NCI-H1417 (cell line): ENCODE measurements around the gene CCR7.

ENCODE experiments used
- DNase-seq, 3 experiments: peaks; one replicate each; lab custom pipeline; 2025; lab: John Stamatoyannopoulos, UW

Gene CCR7

GRCh38 chr17:40561871-40562611 lies 3.2 kb downstream of the CCR7 start:
- DNase-seq: no peak

- no peak for DNase-seq
Measured at GRCh38 chr17:40561294-40561870, 3.9 kb downstream of the CCR7 start.

- DNase-seq: no peak
Measured at GRCh38 chr17:40560592-40561293, 4.5 kb downstream of the CCR7 start.

GRCh38 chr17:40559954-40560591 lies 5.2 kb downstream of the CCR7 start:
- peak; percentile 82 to 94 (median 91) for DNase-seq

DNA sequence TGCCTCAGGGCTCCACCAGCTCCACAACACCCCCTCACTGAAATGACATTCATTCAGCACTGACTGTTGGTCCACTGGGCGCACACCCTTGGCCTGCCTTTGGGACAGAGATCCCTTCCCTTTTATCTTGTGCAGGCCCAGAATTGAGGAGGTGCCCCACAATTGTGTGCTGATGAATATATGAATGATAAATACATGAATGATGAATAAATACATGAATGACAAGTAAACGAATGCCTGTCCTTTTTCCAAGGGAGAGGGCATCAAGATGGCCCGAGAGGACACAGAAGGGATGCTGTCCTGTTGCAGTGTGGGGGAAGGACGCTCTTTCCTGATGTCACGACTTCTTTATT lies 5.7 kb downstream of the CCR7 start:
- DNase-seq: no peak

DNA sequence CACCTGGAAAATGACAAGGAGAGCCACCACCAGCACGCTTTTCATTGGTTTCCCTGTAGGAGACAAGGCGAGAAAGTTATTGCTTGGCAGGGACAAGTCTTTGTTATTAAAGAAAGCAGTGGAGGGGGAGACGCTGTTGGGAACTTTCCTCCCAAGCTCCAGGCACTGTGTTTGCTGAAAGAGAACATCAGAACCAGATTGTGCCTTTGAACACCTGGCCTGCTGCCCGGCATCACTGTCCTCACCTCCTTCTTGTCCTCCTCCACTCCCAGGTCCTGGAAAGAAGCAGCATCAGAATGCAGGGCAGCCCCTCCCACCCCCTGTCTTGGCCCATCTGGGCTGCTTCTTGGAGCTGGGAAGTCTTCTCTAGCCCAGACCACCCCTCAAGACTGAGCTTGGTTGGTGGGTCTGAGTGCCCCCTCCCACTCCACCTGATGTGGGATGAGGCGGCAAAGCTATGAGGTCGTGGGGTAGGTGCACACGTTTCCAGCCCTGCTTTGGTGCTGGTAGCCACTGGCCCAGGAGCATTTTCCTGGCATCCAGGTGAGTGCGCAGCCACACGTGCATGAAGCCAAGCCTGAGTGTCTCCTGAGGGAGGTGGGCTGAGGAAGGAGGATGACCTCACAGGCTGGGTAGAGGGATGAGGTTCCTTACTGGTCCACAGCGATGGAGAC lies 6.2 kb downstream of the CCR7 start:
- DNase-seq: no peak

GRCh38 chr17:40558300-40558889 lies 6.9 kb downstream of the CCR7 start:
- DNase-seq: no peak

DNA sequence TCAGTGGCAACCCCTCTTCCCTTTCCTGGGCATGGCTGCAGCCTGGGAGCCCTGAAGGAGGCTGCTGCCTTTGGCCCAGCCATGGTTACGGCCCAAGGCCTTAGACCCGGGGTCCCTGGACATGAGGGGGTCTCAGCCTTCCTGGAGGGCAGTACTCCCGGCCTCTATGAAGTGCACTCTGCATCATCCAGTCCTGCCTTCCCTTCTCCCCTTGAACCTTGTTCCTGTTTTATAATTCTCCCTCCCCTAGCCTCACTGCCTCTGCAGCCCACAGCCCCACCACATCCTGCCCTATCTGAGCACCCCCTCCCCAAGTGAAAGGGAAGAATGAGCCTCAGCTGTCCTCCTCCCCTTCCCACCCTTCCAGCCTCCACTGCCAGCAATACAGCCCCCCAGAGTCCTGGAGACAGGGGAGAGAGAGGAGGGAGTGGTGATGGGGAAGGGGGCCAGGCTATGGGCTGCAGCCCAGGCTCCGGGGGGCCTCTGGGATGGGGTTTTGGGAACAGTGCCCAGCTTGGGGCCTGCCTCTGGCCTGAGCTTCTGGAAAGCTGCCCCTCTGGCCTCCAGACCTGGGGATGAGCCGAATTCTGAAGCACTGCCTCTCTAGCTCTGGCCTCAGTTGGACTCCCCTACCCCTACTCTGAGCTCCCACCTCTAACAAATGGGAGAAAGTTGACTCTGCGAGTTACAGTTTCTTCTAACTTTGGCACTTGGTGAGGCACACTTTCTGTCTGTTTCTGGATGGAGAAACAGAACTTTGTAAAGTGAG lies 7.6 kb downstream of the CCR7 start:
- DNase-seq: no peak

DNA sequence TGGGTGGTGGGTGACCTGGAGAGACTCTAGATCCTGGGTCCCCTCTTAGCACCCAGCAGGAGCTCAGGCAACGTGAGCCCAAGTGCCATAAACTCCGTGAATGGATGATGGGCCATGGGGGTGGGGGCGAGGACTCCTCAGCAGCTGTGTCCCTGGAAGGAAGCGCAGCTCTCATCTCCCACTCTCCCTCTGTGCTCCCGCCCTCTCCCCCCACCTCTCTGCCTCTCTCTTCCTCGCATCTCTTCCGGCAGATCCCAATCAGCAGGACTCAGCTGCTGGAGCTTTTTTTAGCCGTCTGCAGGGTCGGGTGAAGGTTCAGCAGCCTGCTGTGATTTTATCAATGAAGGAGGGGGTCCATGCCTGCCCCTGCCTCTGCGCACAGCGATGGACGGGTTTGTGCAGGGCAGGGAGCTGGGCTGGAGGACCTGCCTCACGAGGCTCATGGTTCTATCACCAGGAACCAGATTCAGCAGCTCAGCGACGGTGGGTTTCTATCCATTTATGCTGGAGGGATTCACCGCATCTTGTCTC lies 8.3 kb downstream of the CCR7 start:
- DNase-seq: peak; percentile 20 to 63 (median 57)

DNA sequence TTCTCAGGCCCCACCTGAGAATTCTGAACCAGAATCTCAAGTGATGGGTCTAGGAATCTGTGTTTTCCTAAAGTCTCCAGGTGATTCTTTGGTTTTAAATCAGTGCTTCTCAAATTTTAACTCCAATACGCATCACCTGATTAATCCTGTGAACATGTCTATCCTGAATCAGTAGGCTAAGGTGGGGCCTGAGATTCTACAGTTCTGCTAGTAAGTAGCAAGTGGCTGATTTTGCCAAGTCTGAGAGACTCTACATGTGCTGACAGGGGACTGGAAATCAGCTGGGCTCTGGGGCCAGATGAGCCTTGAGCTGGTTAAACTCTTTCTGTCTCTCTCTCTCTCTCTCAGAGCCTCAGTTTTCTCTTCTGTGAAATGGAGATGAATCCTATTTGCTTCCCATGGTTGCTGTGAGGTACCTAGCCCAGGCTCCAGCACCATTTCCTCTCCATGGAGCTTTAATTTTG lies 9.0 kb downstream of the CCR7 start:
- DNase-seq: no peak

DNA sequence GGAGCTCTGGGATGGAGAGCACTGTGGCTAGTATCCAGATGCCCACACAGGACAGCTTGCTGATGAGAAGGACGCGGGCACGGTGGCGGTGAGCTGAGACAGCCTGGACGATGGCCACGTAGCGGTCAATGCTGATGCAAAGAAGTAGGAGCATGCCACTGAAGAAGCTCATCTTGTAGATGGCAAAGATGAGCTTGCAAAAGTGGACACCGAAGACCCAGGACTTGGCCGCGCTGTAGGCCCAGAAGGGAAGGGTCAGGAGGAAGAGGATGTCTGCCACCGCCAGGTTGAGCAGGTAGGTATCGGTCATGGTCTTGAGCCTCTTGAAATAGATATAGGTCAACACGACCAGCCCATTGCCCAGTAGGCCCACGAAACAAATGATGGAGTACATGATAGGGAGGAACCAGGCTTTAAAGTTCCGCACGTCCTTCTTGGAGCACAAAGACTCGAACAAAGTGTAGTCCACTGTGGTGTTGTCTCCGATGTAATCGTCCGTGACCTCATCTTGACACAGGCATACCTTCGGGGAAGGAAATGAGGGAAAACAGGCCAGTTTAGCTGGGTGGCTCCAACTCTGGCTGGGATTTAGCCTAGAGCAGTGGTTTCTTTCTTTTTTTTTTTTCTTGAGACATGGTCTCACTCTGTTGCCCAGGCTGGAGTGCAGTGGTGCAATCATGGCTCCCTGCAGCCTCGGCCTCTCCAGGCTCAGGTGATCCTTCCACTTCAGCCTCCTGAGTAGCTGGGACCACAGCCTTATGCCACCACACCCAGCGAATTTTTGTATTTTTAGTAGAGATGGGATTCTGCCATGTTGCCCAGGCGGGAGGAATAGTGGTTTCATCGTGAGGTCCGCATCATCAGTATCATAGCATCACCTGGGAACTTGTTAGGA lies 9.7 kb downstream of the CCR7 start:
- no peak for DNase-seq

DNA sequence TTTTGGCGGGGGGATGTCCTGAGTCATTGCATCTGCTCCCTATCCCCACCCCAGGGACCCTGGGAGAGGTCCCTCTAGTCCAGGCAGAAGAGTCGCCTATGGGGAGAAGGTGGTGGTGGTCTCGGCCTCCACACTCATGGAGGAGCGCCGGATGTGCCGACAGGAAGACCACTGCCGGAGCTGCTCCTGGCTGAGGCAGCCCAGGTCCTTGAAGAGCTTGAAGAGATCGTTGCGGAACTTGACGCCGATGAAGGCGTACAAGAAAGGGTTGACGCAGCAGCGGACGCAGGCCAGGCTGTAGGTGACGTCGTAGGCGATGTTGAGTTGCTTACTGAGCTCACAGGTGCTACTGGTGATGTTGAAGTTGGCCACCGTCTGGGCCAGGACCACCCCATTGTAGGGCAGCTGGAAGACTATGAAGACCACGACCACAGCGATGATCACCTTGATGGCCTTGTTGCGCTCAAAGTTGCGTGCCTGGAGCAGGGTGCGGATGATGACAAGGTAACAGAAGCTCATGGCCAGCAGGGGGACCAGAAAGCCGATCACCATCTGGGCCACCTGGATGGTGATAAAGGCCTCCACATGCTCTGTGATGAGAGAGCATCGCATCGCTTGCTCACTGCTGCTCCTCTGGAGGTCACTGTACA lies 10.5 kb downstream of the CCR7 start:
- DNase-seq: no peak

DNA sequence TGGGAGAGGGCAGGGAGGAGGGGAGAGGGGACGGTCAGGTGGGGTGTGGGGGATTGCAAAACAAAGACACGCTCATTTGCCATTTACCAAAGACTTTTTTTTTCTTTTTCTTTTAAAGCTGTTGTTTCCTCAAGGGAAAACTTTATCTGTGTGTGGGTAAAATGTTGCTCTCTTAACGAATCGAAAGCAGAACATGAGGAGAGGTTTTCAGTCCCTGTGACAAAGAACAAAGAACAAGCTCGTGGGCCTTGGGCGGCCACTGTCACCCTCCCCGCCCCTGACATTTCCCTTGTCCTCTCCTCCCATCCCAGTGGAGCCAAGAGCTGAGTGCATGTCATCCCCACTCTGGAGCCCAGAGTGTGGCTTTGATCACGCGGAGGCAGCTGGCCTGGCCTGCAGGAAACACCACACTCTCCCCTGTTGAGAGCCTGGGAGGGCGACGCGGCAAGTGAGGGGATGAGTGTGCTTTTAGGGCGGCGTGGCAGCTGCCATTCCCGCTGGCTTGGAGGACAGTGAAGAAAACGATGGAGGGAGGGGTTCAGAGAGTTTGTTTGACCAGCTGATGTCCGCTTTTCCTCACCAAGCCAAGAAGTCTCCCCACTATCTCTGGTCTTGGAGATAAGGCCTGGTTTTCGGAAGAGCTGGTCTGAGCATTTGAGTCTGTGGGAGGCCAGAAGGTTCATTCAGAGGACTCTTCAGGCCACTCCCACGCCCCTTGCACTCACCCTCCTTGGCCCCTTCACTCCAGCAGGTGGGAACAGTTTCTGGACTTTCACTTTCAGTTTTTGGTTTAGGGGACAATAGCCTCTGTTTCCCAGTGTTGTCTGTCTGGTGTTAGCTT lies 11.4 kb downstream of the CCR7 start:
- peak; percentile 30 to 70 (median 56) for DNase-seq

DNA sequence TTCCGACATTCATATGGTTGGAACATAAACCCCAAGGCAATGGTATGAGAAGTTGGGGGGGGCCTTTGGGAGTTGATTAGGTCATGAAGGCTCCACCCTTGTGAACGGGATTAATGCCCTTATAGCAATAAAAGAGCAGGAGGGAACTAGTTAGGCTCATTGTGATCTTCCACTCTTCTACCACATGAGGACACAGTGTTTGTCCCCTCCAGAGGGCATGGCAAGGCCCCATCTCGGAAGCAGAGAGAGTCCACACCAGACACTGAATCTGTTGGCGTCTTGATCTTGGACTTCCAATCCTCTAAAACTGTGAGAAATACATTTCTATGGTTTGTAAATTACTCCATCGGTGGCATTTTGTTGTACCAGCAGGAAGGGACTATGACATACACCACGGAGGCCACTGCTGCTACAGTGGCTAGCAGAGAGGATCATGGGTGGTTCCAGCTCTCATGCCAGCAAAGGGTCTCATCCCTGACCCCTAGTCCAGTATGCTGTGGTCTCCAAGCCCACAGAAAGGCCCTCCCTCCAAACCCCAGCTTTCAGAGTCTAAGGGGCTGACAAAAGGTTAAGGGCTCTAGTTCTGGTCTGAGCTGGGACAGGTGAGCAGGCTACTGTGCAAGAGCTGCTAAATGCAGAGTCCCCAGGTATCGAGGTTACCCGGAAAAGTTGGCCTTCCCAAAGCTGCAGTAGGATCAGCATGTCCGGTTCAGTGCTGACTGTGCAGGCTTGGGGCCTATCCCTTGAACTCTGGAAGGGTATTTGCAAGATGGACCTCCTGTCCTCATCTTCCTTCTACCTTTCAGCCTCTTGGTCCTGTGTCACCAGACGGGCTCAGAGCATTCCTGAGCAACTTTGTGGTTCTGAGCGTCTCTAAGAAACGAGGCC lies 12.2 kb downstream of the CCR7 start:
- DNase-seq: no peak

DNA sequence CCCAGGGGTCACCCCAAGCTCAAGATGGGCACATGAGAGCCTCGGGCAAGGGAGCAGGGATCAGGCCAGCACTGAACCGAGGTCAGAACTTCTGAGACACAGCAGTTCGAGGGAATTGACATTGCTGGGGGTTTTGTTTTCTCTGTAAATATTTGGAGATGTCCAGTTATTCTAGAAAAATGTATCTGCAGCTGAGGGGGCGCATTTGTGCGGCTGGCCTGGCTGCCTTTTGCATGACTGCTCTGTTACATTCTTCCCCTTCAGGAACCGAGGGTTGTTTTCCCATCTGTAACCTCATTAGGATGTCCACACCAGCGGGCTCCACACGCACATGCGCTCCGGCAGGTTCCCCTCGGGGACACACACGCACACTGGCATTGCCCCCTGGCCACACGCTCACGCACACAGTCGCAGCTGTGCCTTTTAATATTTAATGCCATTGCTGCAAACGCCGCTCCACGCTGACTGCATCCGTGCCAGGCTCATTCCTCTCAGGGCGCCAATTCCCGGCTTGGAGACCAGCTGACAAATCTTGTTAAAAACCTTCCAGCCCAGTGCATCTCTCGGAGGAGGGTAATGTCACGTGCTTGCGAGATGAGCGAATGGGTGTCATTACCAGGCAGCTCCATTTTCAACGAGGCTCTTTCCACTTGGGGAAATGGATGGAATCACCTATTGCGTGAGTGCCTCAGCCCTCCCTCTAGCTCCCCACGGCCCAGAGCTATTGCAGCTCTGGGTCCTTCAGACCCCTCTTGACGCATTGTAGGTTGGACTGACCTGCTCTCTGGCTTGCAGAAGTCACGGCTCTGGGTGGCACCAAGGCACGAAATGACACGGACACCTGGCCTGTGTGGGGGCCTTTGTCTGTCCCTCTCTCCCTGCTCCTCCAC lies 13.1 kb downstream of the CCR7 start:
- DNase-seq: peak in 2 of 3 experiments; percentile 29 to 92
